ENCODE results near the gene RASAL2.
A peak's percentile ranks its signal among the peaks of the same experiment; 100 is the strongest.
"Not testable (repeated sequence)": the region's sequence is repeated elsewhere in the genome, so short reads cannot be mapped to it uniquely, and the experiment has no call there.

RASAL2 gene

DNA sequence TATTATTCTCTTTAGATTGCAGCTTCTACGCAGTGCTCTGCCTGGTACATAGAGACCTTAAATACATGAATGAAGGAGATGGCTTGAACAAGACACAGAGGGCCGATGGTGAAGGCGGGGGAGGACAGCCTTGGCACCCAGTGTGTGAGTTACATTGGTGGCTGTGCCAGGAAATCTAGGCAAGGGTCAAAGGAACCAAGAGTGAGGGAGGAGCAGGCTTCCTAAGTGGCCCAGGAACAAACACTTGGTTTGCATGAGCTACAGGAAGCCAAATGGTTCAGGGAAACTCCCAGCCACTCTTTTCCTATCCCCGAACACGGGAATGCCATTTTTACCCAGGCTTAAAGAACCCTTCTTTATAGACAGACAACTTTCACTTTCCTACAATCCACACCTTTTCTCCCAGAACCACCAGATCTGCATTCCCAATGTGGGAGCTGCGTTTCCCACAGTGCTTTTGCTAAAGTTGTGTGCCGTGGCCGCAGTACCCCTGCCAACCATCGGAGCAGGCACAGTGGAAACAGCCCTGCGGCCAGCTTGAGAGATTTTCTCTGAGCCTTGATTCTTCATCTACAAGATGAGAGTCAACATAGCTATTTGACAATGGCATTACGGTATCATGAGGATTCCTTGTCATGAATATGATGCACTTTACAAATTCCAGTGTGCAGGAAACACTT, 406.3 kb downstream of the RASAL2 start:
- DNase-seq: no peak

DNA sequence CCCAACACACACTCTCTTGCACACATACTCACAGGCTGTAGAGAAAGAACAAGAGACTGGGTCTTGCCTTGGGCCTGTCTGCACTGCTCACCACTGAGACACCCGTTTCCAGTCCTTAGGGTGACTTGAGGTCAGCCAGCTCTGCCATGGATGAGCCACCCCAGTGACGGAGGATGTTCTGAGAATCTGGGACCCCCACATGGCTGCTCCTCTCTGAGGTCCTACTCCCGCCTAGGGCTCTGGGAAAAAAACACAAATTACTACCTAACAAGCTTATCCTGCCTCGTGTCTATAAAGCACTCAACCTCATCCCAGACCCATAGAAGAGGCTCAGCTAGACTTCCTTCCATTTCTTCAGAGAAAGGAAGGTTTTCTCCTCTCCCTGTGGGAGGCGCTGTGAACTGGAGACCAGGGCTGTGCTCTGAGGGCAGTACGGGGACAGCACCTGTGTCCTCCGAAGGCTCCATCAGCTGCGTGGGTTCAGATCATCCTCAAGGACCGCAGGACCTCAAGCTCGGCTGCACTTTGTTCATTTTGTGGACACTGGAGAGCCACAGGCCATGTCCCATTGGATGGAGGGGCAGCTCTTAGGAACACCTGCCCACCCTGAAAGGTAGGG, 407.1 kb downstream of the RASAL2 start:
- DNase-seq: no peak

DNA sequence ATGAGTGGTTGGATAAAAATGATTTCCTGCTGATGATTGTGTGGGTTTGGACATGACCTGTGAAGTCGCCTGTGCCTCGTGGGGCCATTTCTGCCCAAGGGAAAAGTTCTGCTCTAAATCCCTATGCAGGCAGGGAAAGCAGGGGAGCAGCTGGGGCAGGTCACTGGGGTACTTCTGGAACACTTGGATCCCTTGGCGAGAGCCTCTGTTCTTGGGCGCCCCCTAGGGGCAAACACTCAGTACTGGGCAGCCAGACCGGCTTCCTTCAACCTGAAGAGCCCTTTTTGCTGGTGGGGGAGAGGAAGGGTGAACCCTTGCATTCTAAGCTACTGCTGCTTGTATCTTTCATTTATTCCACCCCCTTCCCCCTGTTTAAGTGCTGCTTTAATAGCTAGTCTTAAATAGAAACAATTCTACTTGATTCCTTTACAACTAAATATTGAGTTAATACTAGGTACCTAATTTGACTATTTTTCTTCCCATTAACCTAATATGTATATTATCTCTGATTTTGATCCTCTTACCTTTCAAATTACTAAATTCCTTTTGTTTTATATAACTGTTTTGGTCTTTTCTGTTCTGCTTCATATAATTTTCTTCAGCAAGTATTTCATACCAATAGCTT, 407.9 kb downstream of the RASAL2 start:
- peak; percentile 84 for DNase-seq

DNA sequence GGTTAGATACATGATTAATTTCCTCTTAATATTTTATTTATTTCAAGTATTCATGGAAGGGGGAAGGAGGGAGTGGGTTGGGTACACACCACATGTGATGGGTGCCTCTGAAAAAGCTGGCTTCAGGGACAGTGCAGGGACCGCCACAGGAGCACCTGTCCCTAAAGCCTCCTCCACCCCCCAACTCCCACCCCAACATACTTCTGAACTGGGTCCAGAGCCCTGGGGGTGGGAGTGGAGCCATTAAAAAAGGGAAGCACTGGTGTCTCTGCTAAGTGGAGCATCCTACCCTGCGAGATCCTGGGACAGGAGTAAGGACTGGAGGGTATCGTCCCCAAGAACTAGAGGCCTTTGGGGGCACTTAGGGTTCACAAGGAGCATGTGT, 408.4 kb downstream of the RASAL2 start:
- no peak for DNase-seq

DNA sequence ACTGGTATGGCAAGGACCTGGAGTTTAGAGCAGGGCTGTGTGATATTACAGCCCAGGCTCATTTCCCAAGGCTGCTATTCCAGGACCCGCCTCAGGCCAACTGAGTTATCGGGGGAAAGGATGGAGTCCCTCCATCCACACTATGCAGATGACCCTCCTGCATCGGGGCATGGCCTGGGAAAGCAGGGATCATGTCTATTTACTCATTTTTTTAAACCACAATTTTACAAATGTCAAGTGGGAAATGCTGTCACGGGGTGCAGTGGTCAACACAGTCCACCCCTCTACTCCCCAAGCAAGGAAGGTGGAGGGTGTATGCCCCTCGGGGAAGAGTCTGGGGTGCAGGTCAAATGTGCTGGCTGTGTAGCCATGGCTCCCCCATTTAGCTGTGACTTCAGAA, 409.0 kb downstream of the RASAL2 start:
- DNase-seq: no peak

DNA sequence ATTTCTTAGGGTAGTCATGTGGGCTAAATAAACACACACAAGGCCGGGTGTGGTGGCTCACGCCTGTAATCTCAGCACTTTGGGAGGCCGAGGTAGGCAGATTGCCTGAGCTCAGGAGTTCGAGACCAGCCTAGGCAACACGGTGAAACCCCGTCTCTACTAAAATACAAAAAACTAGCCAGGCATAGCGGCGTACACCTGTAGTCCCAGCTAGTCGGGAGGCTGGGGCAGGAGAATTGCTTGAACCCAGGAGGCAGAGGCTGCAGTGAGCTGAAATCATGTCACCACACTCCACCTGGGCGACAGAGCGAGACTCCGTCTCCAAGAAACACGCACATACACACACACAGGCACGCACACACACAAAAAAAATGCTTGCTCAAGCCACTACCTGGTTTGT, 409.4 kb downstream of the RASAL2 start:
- not testable (repeated sequence) for DNase-seq

DNA sequence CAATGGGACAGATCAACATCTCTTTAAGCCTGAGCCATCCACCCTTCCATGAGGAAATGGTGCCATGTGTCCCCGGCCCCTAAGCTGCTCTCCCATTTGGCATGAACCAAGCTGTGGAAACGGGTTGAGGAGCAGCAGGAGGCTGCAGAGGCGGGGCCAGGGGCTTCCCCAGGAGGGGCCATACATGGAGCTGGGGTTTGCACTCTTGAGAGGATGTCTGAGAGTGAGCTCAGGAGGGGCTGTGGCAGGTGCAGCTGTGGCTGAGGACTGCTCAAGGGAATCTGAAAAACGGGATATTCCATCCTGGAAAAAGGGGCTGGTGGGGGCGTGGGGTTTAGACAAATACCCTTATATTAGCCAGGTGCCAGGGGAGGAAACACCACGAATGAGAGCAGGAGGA, 409.9 kb downstream of the RASAL2 start:
- no peak for DNase-seq

DNA sequence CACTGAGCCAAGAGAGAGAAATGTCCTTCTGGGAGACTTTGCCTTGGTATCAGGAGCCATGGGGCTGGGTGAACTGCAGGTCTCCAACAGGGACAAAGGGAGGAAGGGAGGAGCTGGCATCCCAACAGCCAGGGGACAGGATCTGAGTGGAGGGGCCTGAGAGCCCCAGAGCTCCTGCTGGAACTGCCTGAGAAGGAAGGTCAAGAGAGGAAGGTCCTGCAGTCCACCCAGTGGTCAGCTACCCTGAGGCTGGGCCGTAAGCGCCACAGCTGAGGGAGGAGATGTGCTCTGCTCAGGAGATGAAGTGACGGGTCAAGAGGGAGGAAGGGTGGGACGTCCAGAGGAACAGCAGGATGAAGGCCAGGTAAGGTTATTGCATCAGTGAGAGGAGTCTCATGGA, 410.4 kb downstream of the RASAL2 start:
- DNase-seq: no peak

DNA sequence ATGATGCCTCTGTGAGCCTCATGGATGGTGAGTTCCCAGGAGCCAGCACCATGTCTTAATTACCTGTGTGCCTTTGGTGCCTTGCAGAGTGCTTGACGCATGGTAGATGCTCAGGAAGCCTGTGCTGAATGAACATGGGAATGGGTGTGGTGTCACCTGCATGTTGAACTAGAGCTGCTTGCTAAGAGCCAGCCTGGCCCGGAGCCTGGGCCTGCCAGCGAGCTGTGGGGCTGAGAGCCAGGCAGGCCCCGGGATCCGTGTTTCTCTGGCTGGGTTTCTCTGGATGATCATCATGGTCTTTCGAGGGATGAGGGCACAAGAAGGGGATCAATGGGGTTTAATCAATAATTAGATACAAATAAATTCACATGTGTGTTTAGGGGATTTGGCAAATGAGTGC, 412.3 kb downstream of the RASAL2 start:
- no peak for DNase-seq

DNA sequence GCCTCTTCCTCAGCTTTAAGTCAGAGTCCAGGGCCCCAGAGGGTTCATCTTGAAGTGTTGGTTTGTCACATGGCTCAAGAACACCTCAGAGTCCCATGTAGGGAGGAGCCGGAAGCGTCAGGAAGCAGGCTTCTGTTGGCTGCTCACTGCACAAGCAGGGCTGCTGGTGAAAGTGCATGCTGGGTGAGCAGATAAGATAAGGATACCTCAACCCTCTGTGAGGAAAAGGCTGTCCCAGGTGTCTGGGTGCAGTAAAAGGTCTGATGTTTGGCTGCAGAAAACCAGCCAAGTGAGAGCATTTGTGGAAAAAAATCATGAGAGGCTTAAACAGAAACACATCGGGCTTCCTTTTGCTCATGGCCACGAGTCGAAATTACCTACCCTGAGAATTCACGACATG, 412.8 kb downstream of the RASAL2 start:
- DNase-seq: no peak

DNA sequence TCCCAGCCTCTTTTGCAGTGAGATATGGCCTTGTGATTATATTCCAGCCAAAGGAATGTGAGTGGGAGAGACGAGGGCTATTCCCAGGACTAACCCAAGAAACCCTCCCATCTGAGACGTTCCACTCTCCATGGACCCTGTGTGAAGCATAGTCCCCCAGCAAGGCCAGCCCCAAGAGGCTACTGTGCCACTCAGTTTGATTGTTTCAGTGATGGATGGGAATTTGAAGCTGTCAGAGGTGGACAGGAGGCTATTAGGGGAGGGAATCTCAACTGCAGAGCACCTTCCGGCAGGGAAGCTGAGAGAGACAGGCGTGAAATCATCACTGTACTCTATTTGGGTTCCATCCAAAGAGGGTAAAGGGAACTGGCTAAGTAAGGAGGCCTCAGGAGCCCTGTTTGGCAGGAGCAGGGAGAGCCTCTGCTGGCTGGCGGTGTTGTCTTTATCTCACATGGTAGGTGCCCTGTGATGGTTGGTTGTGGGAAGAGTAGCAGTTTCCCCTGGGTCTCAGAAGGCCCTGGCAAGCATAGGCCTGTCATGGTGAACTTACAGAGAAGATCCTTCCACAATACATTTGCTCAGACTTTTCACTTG, 415.6 kb downstream of the RASAL2 start:
- DNase-seq: no peak

DNA sequence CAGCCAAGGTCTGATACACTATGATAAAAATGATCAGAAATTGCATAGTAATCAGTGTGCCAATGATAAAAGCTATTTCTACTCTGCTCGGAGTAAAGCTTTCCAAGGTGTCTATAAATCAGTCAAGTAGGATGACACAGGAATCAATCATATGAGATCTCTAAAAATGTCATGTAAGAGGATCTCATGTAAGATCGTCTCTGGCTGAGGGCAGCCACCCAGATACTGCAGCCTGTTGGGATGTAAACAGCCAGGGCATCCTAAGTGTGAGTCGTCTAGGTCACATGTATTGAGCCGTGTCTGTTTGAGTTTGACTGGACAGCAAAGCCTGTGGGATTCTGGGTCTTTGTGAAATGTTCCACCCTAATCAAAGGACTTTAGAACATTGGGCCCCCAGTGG, 416.3 kb downstream of the RASAL2 start:
- DNase-seq: no peak

DNA sequence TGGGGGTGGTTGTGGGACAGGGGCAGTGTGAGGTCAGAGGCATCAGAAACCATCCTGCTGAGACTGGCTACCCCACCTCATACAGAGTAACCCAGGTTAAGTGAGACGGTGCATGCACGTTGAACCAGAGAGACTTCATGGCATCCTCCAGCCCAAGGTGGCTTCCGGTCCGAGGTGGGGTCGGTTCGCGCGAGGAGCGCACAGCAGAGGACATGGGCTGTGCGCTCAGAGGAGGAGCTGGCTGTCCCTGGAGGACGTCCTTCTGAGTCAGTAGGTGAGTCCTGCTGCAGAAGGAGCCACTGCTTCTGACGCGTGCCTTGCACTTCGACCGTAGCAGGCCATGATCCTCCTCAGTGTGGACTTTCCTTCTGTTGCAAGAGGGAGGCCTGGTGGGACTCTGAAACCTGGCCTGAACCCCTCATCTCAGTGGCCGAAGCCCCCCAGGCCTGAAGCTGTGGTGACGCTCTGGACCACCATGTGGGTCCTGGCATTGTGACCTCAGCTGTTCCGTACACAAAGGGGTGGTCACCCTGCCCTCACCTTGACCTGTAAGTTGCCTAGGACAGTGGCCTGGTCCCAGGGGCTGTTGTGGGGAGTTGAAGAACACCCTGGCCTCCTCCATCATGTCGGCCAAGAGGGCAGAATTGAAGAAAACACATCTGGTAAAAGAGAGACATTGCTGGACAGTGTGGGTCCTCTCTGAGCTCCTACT, 418.8 kb downstream of the RASAL2 start, which contains the start of gene TEX35:
Gene TEX35 (plus strand): TSS at position 544 of the 712 bp plus-strand sequence. CDS start 80 bp downstream, at position 624.
- no peak for DNase-seq

DNA sequence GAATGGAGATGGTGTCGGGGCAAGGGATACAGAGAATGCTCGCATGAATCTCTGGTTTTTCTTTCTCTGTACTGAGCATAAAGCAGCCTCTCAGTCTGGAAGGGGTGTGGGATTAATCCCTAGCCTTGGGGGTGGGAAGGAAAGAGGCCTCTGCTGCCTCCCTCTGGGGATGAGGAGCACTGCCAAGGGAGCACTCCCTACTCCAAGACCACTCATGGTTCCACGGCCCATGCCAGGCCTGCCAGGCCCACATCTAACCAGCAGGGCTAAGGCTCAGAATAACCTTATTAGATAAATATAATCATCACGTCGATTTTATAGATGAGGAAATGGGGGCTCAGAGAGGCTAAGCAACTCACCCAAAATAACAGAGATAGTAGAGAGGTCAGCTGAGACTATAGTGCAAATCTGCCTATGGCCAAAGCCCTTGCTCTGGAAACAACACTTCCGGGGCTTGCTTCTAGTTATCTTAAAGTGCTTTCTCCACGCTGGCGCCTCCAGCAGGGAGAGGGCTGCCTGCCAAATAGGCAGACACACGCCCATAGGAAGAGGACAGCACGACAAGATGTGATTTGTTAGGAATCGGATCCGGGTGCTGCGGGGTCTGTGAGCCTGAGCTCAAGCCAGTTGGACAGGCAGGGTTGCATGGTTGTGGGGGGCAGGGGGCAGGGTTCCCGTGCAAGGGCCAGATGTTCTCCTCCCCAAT, 419.5 kb downstream of the RASAL2 start:
- DNase-seq: no peak

DNA sequence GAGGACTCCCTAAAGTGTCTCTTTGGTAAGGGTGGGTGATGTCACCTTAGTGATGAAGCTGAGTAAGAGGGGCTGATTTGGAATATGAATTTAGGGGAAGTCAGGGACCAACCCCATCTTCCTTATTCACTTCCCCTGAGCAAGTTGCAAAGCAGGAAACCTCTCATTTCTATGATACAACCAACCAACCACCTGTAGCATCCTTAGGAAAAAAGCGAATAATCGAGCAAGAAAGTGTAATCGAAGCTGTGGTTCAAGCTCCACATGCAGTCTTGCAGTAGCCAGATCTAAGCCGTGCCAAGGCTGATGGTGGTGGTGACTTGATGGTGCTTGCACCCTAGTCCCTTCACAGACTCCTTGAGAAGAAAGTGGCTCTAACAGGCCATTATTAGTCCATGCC, 422.2 kb downstream of the RASAL2 start:
- no peak for DNase-seq

DNA sequence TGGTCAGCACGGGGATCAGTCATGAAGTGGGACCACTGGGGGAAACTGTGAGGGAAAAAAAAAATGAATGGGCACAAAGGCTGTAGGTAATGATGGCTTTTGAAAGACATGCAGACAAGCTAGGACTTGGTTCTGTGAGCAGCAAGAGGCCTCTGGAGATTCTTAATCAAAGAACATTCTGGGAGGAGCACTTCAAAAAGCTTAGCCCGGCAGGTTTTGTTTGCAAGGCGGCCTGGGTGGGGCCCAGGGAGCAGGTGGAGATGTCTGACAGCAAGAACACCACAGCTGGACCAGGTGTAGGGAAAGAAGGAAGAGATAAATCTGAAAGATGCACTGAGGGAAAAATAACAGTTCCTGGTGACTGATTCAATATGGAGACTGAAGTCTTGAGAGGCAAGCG, 425.0 kb downstream of the RASAL2 start:
- DNase-seq: no peak

DNA sequence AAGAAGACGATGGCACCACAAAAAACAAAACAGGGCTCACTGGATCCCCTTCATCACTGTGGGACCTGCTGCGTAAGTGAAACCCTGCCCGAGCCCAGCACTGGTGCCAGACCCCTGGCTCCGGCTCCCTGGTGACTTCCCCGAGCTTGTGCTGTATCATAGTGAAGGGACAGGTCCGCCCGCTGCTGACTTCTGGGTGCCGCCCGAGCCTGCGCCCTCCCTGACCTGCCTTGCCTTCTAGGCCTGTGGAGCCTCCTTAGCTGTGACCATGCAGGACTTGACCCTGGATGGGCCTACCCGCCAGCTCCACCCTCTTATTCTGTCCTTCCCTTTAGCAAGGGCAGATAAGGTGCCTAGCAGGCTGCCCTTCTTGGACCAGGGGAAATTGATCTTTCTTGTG, 426.9 kb downstream of the RASAL2 start:
- no peak for DNase-seq

DNA sequence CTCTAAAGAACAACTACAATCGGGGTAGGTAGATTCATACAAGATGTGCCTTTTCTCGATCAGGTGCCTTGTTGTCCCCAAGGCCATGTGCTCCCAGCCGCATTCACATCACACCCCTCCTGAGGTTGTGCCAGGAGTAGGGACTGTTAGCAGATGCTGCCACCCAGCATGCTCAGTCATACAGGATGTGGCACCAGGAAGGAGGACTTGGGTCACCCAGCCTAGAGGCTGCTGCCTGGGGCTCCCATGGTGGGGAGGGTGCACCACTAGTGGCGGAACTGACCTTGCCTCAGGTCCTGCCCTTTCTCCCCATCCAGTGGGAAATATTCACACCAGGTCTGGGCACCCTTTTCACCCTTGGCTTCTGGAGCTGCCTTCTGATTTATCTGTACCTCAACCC, 427.3 kb downstream of the RASAL2 start:
- no peak for DNase-seq

DNA sequence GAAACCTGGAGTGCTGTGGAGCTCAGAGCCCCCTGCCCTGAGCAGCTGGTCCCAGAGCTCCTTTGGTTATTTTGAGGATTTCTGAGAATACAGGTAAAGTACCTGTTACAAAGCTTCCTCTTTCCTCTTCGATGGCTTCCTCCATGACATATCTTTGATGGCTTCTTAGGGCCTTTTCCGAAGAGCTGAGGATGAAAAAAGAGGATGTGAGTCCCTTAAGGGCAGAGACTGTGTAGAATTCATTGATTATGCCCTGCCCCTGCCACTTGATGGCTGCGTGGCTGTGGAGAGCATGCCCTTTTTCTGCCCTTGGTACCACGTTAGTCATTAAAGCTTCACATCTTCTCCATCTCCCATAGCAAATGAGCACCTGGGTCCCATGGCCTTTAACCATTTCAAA, 433.2 kb downstream of the RASAL2 start:
- no peak for DNase-seq

DNA sequence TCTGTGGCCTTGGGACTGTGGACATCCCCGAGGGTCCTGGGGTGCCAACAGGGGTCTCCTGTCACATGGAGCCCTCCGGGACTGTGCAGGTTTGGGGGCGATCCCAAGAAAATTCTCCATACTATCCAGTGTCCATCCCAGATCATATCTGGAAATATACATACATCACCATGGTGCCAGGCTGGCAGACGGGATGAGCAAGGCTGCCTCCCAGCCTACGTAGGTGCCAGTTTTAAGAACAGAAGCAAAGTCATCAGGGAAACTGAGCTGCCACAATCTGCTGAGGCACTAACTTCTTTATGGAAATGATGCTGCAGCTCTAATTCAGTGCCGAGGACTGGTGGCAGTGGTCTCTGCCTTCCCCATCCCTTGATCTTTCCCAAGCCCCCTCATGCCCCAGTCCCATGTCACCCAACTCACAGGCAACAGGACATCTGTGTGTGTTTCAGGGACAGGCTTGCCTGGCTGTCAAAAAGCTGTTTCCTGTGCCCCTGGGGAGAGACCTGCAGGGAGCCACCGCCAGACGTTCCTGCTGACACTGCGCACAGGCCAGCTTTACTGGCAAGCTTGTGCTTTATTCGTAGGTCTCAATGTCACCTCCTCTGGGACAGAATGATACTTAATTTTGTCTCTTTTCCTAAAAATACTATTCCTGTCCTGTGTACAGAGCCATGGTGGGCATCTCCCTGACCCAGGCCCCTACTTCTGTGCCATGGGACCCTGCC, 434.5 kb downstream of the RASAL2 start:
- no peak for DNase-seq

DNA sequence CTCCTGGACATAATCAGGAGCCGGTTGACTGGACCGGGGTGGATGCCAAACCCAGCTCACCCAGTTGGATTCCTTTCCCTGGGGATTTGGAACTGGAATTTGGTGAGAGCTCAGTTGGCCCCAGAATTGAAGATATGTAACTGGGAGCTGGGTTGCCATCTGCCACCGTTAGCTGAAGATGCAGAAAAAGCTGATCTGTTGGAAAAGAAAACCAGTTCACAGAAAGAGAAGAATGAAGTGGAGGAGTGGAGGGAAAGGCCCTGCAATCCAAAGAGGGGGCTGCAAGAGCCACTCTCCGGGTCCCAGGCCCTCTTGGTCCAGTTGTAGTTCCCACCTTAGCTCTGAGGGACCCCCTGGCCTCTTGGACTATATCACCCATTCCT, 435.0 kb downstream of the RASAL2 start:
- no peak for DNase-seq

DNA sequence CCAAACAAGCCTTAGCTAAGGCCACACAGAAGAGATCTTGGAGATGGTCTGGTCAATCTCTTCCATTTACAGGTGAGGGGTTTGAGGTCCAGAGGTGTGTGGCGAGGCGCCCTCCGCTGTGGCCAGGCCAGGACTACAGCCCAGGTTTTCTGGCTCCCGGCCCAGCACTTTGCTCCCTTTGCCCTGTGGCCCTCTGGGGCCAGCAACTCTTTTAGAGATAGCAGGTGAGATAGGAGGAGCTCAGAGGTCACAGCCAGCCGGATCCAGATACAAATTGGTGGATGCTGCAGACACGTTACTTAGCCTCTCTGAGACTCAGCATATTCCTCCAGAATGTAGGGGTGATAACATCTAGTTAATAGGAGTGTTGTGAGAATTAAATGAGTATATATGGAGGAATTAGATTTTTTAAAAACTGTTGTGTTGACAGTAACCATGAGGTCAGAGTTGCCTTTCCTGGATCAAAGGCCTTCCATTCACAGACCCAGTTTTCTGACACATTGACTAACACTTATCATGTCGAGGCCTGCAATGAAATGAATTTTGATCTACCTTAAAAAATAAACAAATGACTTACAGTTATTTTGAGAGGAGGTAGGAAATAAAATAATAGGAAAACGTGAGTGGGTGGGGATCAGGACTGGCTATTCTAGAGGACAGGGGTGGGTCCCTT, 435.6 kb downstream of the RASAL2 start:
- DNase-seq: no peak

All from islet precursor cell (in vitro differentiated cells).